Astrocyte of the cerebellum (primary cell): ENCODE results near the gene HCAR1.
A peak's percentile ranks its signal among the peaks of the same experiment; 100 is the strongest.
"Not testable (repeated sequence)": the region's sequence is repeated elsewhere in the genome, so short reads cannot be mapped to it uniquely, and the experiment has no call there.

Experiments
- DNase-seq: peaks from one replicate; pipeline ENCODE4 v3.0.0-alpha.2; 2011; ENCODE audit warnings: low read depth
- H3K4me3 ChIP-seq: 2 replicates; pipeline ENCODE4 v1.5.1; 2011; ENCODE audit warnings: mild to moderate bottlenecking, low read depth, low read length, moderate library complexity
- in situ Hi-C: cut with HindIII; loops from 2 replicates; pipeline ENCODE4 v1.10.0; 2017; ENCODE audit warnings: low sequenced_read_pairs
- TF ChIP-seq, protein P1 (sequence below): IDR thresholded peaks from 2 replicates; pipeline ENCODE4 v1.5.1; 2012; ENCODE audit warnings: low read length, low read depth, moderate library complexity, mild to moderate bottlenecking; ENCODE audit errors: missing control alignments

The HCAR1 gene, protein sequence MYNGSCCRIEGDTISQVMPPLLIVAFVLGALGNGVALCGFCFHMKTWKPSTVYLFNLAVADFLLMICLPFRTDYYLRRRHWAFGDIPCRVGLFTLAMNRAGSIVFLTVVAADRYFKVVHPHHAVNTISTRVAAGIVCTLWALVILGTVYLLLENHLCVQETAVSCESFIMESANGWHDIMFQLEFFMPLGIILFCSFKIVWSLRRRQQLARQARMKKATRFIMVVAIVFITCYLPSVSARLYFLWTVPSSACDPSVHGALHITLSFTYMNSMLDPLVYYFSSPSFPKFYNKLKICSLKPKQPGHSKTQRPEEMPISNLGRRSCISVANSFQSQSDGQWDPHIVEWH

DNA sequence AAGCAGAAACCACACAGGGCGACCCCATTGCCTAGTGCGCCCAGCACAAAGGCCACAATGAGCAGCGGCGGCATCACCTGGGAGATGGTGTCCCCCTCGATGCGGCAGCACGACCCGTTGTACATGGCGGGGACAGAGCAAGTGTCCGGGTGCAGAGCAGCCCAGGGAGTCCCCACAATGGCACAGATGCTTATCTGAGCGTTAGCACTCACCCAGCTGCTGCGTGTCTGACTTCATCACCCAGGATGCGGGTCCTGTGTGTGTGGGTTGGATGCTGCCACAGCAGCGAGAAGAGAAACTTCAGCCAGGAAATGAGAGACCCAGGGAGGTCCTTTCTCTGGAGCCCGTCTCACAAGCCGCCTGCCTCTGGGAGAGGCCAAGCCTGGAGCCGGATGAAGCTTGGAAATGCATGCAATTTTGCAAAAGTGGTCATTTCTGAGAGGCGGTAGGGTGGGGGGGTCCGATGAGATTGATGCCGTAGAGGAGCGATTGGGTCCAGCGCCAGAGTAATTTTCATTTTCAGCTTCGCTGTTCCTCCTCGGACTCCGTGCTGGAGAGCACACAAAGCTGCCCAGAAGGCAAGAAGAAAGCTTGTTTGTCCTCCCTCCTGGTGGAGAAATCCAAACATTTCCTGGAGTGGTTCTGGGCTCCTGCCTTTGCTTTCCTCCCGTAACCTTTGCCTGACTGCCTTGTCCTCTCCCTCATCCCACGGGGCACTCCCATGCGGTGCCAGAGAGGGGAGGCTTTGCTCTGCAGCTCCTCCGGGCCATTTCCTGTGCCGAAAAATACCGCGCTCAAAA is at the start of gene HCAR1:
Gene HCAR1, minus strand, starts transcription at position 630 of the 800 bp plus-strand sequence. Its CDS starts 505 bp downstream, at position 125.
- no peak for DNase-seq
- H3K4me3 ChIP-seq, result no peak within 1 kb of the TSS
- in situ Hi-C loops, result no loop called here
- TF ChIP-seq, protein P1, sequence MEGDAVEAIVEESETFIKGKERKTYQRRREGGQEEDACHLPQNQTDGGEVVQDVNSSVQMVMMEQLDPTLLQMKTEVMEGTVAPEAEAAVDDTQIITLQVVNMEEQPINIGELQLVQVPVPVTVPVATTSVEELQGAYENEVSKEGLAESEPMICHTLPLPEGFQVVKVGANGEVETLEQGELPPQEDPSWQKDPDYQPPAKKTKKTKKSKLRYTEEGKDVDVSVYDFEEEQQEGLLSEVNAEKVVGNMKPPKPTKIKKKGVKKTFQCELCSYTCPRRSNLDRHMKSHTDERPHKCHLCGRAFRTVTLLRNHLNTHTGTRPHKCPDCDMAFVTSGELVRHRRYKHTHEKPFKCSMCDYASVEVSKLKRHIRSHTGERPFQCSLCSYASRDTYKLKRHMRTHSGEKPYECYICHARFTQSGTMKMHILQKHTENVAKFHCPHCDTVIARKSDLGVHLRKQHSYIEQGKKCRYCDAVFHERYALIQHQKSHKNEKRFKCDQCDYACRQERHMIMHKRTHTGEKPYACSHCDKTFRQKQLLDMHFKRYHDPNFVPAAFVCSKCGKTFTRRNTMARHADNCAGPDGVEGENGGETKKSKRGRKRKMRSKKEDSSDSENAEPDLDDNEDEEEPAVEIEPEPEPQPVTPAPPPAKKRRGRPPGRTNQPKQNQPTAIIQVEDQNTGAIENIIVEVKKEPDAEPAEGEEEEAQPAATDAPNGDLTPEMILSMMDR, result no peak

DNA sequence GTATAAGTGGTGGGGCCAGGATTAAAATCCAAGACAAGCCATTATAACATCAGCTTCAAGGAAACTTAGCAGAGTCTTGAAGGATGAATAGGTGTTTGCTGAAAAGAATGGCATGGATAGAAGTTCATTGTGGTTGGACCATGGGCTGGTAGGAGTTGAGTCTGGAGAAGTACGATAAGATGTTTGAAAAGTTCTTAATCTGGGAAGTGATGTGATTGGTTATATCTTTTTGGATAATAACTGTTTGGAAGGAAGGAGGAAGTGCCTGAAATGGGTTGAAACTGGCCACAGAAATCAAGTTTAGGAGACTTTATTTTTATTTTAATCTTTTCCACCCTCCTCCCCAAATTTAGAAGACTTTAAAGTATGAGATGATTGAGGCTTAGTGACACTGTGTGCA is 26.9 kb upstream of the HCAR1 start:
- DNase-seq, result no peak
- in situ Hi-C loops, result no loop called here
- H3K4me3 ChIP-seq, result no peak overlapping the region
- TF ChIP-seq, protein P1, result no peak

DNA sequence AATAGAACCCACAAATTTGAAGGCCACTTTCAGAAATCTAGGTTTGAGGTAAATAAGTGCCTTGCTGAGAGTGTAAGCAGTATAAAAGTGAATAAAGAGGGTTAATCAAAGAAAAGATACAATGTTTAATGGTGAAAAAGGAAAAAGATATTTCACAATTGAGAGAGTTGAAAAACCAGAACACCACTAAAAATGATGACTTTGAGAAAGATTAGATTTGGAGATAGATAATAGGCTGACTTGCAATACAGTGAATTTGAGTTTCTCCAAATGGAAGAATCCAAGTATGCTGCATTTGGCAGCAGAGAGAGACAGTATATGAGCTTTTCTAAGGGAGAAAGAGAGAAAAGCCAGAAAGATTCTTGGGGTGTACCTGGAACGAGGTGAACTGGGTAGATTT is 24.1 kb upstream of the HCAR1 start:
- no peak overlapping the region for H3K4me3 ChIP-seq
- in situ Hi-C loops, result no loop called here
- TF ChIP-seq, protein P1, result no peak
- DNase-seq, result no peak

DNA sequence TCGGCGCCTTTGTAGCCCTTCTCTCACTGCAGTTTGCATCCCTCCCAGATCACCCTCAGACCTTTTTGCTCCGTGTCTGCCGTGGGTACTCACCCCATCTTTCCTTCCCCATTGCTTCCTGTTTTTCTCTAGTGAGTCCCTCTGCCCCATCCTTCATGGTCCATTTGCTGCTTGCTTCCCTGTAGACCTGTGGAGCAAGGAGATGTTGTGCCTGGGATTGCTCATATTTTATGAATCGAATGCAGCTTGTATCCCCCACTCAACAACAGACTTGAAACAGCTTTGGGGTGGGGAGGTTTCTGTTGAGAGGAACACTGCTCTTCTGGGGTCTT is 22.6 kb upstream of the HCAR1 start:
- TF ChIP-seq, protein P1, result no peak
- in situ Hi-C loops, result no loop called here
- peak overlapping the region; percentile 96 for H3K4me3 ChIP-seq
- no peak for DNase-seq

DNA sequence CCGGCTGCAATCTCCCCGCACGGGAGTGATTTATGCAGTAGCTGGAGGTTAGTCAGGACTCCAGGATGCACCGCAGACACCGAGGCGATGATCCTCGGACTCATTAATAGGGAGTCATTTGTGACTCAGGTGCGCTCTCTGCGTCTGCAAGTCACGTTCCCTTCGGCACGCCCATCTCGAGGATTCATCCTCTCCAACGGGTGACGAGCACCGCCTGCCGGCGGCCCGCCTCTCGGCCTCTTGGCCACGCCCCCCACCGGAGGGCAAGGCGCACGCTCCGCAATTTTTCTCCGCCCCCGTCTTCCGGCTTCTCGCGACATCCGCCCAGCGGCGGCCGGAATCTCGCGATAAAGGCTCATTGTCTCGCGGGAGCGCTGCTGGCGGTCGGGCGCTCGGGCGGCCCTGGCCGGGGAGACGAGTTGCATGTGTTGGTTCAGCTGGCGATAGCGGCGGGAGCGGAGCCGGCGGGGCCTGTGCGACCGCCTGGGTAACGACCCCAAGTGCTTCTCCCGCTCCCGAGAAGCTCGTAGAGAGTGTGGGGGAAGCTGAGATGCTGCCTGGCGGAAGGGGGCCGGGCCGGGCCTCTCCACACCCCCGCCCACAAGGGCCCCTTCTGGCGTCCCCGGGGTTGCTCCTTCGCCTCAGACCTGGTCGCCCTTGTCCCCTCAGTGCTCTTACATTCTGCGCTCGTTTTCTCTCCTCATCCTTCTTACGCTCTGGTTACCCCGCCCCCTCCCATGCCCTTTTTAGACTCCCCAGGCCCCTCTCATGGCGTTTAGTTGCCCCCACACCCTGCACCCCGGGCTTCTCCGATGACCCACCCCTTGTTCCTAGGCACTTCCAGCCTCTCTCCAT is 22.0 kb upstream of the HCAR1 start, which contains the start of gene DENR:
Gene DENR, plus strand, starts transcription at position 361 of the 855 bp plus-strand sequence. CDS start 878 bp downstream, outside the sequence.
- peak; percentile 90 for DNase-seq
- TF ChIP-seq, protein P1, result peak; percentile 96
- in situ Hi-C loops, result no loop called here
- peak within 1 kb of the TSS; percentile 96 for H3K4me3 ChIP-seq

DNA sequence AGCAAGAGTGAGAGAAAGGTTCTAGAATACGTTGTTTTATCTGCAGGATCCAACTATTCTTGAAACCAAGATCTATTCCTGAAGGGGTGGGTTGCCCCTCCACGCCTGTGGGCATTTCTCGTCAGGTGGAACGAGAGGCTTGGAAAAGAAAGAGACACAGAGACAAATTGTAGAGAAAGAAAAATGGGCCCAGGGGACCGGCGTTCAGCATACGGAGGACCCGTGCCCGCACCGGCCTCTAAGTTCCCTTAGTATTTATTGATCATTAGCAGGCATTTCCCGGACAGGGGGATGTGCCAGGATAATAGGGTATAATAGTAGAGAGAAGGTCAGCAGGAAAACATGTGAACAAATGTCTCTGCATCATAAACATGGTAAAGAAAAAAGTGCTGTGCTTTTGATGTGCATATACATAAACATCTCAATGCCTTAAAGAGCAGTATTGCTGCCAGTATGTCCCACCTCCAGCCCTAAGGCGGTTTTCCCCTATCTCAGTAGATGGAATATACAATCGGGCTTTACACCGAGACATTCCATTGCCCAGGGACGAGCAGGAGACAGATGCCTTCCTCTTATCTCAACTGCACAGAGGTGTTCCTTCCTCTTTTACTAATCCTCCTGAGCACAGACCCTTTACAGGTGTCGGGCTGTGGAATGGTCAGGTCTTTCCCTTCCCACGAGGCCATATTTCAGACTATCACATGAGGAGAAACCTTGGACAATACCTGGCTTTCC is 20.3 kb upstream of the HCAR1 start:
- H3K4me3 ChIP-seq, DNase-seq, in situ Hi-C loops: not testable (repeated sequence)
